GM19193 (cell line): ENCODE data around the gene UBXN11.
A peak's percentile ranks its signal among the peaks of the same experiment; 100 is the strongest.

Experiments
- POLR2A ChIP-seq: IDR thresholded peaks from 4 replicates; pipeline ENCODE4 v1.6.1; 2011; ENCODE audit not compliant: insufficient read depth, insufficient read length; ENCODE audit errors: extremely low read depth

Gene UBXN11

DNA sequence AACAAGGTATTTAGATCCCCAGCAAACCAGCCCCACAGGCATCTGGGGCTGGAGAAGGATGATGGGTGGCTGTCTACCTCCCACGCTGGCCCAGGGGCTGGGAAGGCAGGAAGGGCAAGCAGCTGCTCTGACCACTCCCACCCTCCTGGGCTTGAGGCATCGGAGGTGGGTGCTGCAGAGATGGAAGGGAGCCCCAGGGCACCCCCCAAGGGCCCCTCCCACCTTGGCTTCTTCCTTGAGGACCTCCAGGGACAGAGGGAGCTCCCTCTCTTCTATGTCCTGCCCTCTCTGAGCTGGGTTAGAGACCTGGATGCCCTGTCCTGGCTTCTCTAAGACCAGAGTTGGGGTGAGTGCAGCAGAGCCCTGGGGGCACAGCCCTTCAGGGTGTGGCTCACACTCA lies 14.5 kb upstream of the UBXN11 start:
- TF ChIP-seq POLR2A: no peak

DNA sequence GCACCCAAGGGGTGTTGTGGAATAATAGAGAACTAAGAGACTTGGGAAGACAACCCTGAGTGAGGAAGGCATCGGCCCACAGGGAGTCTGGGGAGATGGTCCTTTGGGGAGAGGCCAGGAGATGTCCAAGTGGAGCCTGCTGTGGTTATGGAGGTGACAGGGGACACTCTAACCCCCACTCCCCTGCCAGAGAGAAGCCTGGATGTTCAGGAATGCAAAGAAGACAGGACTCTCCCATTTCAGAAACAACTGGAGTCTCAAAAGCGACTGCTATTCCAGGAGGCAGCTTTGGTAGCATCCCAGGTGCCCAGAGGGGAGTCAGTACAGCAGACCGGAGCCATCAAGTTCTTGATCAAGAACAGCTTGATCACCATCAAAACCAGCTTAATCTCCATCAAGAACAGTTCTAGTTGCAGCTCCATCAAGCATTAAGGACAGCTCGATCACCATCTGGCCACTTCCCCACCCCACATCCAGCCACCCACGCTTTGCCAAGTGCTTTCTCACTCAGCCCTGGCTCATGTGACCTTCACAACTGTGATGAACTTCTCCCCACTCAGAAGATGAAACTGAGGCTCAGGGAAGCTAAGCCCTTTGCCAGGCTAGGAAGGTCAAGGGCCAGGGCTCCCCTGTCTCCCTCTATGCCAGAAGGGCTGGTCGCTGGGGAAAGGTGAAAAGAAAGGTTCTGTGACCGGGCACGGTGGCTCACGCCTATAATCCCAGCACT lies 12.1 kb upstream of the UBXN11 start:
- peak; percentile 43 for TF ChIP-seq POLR2A

DNA sequence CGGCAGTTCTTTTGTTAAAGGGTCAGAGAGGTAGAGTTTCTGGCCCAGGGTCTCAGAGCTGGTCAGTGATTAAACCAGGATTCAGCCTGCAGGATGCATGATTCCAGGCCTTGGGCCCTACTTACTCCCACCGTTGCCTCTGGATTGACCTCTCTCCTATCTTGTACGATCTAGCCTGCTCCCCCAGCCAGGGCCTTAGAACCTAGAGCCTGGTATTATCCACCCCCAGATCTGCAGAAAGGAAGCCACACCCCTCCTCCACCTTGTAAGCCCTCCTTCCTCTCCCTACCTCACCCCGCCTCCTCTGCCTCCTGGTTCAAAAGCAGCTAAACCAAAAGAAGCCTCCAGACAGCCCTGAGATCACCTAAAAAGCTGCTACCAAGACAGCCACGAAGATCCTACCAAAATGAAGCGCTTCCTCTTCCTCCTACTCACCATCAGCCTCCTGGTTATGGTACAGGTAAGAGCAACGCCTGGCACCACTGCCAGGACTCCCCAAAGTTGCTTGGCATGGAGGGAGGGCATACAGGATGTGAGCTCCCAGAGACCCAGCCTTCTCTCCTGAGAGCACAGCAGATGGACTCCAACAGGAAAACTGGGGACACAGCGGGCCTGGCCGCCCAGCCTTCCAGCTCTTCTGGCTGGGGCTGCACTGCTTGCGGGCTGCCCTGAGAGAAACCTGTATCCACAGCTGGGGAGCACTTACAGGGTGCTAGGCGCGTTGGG lies 11.3 kb upstream of the UBXN11 start, which contains the start of gene CD52:
Gene CD52, plus strand, starts transcription at position 347 of the 726 bp plus-strand sequence. Its CDS starts 60 bp downstream, at position 407.
- TF ChIP-seq POLR2A: peak; percentile 77

DNA sequence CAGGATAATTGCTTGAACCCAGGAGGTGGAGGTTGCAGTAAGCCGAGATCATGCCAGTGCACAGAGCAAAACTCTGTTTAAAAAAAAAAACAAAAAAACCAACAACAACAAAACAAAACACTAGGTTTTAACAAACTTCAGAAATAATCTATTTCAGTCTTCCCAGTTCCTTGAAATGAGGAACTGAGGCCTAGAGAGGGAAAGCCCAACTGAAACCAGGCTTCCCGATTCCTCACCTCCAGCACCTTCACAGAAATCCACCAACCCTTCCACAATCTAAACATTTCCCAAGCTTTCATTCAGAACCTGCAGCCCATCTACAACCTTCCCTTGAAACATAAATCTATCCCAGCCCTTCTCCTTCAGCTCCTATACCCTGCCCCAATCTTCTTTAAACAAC lies 10.7 kb upstream of the UBXN11 start:
- TF ChIP-seq POLR2A: no peak

DNA sequence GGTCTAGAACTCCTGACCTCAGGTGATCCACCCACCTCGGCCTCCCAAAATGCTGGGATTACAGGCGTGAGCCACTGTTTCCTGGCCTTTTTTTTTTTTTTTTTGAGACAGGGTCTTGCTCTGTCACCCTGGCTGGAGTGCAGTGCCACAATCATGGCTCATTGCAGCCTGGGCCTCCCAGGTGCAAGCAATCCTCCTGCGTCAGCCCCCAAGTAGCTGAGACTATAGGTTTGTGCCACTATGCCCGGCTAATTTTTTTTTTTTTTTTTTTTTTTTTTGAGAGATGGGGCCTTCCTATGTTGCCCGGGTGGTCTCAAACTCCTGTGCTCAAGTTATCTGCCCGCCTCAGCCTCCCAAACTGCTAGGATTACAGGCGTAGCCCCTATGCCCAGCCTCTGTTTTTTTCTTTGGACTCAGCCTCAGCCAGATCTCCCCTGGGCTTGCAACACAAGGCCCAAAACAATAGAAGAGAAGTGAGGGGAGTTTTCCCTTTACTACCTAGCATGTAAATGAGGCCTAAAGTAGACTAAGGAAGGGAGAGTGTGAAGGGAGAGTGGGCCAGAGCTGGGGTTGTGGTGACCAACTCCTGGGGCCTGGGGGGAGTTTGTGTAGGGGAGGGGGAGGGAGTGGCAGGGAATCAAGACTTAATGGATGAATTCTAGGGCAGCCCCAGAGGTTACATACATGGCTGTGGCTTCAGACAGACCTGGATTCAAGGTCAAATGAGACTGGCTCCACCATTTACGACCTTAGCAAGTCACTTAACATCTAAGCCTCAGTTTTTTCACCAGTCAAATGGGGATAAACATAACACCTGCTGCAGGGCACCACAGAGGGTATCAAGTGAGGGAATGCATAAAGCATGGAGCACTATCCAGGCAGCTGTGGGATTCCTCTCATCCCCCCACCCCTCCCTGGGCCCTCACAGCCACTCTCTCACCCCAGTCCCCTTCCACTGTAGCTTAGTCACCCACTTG lies 9.7 kb upstream of the UBXN11 start:
- TF ChIP-seq POLR2A: no peak

- no peak for TF ChIP-seq POLR2A
These were observed 8.1 kb upstream of the UBXN11 start for GRCh38 chr1:26314501-26314900.

- no peak for TF ChIP-seq POLR2A
These were observed 936 bp upstream of the UBXN11 start for GRCh38 chr1:26307363-26307781.

GRCh38 chr1:26305667-26306289 lies 658 bp downstream of the UBXN11 start:
- TF ChIP-seq POLR2A: no peak

GRCh38 chr1:26302733-26303405 lies 3.6 kb downstream of the UBXN11 start:
- TF ChIP-seq POLR2A: no peak

DNA sequence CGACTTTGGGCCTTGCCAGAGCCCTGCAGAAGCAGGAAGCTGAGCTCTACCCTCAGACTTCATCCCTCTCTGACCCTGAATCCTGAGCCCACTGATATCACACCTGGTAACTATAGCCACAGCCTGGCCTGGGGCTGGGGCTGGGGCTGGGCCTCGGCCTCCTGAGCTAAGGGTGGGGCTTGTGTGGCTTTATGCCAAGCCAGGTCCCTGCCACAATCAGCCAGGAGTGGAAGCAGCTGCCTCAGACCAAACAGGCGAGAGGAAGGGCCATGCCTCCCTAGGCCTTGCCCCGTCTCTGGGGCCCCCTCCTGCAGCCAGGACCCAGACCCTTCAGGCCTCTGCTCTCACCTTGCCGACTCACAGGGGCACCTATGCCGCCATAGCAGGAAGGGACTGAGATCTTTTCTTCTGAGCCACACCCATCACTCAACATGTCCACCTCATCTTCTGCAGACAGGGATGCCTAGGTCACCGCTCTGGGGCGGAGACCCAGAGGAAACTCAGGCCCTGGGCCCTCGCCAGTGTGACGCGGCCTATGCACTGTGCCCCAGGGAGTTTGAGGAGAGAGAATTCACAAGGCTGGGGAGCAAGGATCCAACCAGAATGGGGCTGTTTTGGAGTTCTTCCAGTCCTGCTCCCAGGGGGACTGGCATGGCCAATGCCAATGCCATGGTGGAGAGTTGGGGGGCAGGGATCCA lies 5.7 kb downstream of the UBXN11 start:
- TF ChIP-seq POLR2A: no peak

DNA sequence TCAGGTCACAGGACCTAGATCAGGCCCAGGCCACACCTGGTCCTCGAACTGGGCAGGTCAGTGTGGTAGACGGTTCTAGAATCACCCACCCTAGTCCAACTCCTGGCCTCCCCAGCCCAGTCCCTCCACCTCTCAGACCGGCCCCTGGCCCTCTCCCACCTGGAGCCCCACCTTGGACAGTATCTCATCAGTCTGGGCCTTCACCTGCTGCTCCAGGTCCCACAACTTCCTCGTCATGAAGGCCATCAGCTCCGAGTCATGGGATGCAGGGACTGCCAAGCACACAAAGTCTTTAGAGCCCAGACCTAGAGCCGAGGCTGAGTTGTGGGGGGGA lies 8.7 kb downstream of the UBXN11 start:
- TF ChIP-seq POLR2A: no peak

GRCh38 chr1:26297057-26297790 lies 9.2 kb downstream of the UBXN11 start:
- no peak for TF ChIP-seq POLR2A
